Measurements from ENCODE around the gene NEURL1B.
"Not testable (repeated sequence)": the region's sequence is repeated elsewhere in the genome, so short reads cannot be mapped to it uniquely, and the experiment has no call there.

Gene NEURL1B

GRCh38 chr5:172705576-172706084 is 64.6 kb downstream of the NEURL1B start:
- peak; percentile 23 for DNase-seq (ENCODE audit: low read depth)
- TF ChIP-seq, protein P1, sequence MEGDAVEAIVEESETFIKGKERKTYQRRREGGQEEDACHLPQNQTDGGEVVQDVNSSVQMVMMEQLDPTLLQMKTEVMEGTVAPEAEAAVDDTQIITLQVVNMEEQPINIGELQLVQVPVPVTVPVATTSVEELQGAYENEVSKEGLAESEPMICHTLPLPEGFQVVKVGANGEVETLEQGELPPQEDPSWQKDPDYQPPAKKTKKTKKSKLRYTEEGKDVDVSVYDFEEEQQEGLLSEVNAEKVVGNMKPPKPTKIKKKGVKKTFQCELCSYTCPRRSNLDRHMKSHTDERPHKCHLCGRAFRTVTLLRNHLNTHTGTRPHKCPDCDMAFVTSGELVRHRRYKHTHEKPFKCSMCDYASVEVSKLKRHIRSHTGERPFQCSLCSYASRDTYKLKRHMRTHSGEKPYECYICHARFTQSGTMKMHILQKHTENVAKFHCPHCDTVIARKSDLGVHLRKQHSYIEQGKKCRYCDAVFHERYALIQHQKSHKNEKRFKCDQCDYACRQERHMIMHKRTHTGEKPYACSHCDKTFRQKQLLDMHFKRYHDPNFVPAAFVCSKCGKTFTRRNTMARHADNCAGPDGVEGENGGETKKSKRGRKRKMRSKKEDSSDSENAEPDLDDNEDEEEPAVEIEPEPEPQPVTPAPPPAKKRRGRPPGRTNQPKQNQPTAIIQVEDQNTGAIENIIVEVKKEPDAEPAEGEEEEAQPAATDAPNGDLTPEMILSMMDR (conservative IDR thresholded peaks at IDR 0.05; ENCODE audit: control insufficient read depth, insufficient read depth, low read depth, low read length) = no peak
- no peak overlapping the region for H3K4me3 ChIP-seq (ENCODE audit: control insufficient read depth, low read depth, low read length)

GRCh38 chr5:172706796-172707195 is 65.7 kb downstream of the NEURL1B start:
- no peak for DNase-seq (ENCODE audit: low read depth)
- no peak overlapping the region for H3K4me3 ChIP-seq (ENCODE audit: control insufficient read depth, low read depth, low read length)
- TF ChIP-seq, protein P1 (conservative IDR thresholded peaks at IDR 0.05; ENCODE audit: control insufficient read depth, insufficient read depth, low read depth, low read length) = no peak

DNA sequence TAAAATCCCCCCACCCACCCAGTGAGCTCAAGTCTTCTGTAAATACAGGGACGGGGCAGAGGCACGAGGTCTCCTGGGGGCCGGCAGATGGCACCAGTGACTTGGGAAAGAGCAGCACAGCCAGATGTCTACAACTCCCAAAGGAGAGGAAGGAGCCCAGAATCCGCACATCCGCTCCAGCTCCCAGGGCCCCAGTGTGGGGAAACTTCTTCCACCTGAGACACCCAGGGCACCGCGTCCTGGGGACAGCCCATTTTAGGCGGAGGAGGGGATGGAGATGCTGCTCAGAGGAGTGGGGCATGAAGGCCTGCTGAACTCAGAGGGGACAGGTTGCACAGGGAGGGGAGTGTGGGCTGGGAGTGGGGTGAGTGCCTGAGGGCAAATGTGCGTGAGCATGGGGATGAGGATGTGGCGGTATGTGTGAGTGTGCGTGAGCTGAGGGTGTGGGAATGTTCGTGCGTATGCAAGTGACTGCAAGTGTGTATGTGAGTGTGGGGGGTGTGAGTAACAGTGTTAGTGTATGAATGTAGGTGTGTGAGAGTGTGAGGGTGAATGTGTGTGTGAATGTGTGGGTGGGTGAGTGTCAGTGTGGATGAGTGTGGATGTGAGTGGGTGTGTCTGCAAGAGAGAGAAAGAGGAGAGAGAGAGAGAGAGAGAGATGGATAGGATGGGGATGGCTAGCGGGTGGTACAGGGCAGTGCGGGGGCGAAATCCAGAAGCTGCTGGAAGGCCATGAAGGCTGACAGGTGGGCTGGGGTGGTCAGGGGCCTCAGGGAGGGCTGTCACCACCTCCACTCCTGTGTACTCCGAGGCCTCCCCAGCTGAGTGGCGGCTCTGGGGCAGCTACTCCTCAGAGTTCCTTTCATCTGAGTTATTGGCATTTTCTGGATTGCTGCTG is 66.5 kb downstream of the NEURL1B start:
- DNase-seq (ENCODE audit: low read depth) = peak; percentile 64
- TF ChIP-seq, protein P1 (conservative IDR thresholded peaks at IDR 0.05; ENCODE audit: control insufficient read depth, insufficient read depth, low read depth, low read length) = peak; percentile 43
- H3K4me3 ChIP-seq (ENCODE audit: control insufficient read depth, low read depth, low read length) = no peak overlapping the region

DNA sequence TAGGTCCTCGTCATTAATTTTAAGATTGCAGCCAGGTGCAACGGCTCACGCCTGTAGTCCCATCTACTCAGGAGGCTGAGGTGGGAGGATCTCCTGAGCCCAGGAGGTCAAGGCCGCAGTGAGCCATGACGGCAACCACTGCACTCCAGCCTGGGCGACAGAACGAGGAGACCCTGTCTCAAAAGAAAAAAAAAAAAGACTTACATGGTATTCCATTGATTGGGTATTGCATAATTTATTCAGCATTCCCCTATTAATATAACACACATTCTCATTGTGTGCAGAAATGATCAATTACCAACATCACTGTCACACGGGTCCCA is 67.1 kb downstream of the NEURL1B start:
- TF ChIP-seq, protein P1 (conservative IDR thresholded peaks at IDR 0.05; ENCODE audit: control insufficient read depth, insufficient read depth, low read depth, low read length) = no peak
- no peak overlapping the region for H3K4me3 ChIP-seq (ENCODE audit: control insufficient read depth, low read depth, low read length)
- no peak for DNase-seq (ENCODE audit: low read depth)

DNA sequence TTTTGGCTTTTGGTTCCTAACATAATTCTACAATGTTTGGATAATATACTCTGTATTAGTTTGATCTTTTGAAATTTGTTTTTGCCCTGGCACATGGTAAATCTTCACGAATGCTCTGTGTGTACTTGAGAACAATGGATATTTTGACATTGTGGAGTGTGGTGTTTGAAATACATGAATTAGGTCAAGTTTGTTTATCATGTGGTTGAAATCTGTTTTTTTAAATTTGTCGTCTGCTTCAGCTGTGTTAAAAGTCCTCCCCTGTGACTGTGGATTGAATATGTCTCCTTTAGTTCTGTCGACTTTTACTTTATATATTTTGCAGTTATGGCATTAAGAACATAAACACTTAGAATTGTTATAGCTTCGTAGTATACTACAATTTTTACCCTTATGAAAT is 69.6 kb downstream of the NEURL1B start:
- TF ChIP-seq, protein P1 (conservative IDR thresholded peaks at IDR 0.05; ENCODE audit: control insufficient read depth, insufficient read depth, low read depth, low read length) = no peak
- no peak overlapping the region for H3K4me3 ChIP-seq (ENCODE audit: control insufficient read depth, low read depth, low read length)
- DNase-seq (ENCODE audit: low read depth) = no peak

GRCh38 chr5:172711321-172711861 is 70.3 kb downstream of the NEURL1B start:
- H3K4me3 ChIP-seq (ENCODE audit: control insufficient read depth, low read depth, low read length); DNase-seq (ENCODE audit: low read depth): not testable (repeated sequence)

- no peak overlapping the region for H3K4me3 ChIP-seq (ENCODE audit: control insufficient read depth, low read depth, low read length)
- no peak for DNase-seq (ENCODE audit: low read depth)
- TF ChIP-seq, protein P1 (conservative IDR thresholded peaks at IDR 0.05; ENCODE audit: control insufficient read depth, insufficient read depth, low read depth, low read length) = no peak
These were observed 71.5 kb downstream of the NEURL1B start for GRCh38 chr5:172712610-172713009.
